GM21619 (cell line): ENCODE data around the gene MPZL2.

Source experiments
- ATAC-seq: cut with Tn5 transposase; IDR thresholded peaks from one replicate; pipeline ENCODE4 v1.9.1; 2021; ENCODE audit not compliant: unreplicated experiment

MPZL2 gene

DNA sequence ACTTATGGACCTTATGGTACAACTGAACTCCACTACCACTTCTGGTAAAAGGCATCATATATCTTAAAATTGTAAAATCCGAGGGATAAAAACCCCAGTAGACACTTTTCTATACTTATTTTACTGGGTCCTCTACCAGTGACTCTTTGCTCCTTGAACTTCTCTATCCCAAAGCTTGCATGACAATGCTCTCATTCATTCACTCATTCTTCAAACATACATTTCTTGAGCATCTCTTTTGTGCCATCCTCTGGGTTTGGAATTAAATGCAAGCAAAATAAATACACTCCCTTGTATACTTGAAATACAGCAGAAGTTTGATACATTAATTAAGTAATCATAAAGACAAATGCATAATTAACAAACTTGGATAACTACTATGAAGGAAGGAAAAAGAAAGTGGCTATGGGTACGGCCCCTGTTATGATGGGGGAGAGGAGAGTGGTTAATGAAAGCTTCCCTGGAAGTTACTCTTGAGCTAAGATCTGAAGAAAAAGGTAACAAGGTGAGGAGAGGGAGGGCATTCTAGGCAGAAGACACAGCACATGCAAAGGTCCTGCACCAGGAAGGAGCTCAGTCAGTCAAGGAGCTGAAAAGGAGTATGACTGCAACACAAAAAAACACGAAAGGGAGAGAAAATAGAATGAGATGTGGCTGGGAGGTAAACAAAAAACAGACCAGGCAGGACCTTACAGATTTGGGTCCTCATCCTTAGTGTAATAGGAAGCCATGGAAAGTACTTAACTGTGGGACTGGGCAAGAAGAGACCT, 19.9 kb downstream of the MPZL2 start:
- ATAC-seq, result no peak

- ATAC-seq, result no peak
Measured at GRCh38 chr11:118243161-118243560, 20.9 kb downstream of the MPZL2 start.

DNA sequence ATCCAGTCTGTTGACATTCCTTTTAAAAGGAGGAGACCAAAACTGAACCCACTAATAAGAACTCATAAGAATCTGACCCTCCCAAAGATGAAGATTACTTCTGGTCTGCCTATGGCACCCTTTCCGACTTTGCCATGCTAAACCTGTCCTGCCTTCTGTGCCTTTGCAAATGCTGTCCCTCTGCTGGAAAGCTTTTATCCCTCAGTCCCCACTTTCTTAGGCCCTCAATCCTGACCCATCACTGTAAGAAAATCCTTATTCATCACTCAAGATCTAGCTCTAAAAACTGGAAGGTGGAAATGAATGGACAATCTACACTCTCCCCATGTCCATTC, 22.4 kb downstream of the MPZL2 start:
- no peak for ATAC-seq

DNA sequence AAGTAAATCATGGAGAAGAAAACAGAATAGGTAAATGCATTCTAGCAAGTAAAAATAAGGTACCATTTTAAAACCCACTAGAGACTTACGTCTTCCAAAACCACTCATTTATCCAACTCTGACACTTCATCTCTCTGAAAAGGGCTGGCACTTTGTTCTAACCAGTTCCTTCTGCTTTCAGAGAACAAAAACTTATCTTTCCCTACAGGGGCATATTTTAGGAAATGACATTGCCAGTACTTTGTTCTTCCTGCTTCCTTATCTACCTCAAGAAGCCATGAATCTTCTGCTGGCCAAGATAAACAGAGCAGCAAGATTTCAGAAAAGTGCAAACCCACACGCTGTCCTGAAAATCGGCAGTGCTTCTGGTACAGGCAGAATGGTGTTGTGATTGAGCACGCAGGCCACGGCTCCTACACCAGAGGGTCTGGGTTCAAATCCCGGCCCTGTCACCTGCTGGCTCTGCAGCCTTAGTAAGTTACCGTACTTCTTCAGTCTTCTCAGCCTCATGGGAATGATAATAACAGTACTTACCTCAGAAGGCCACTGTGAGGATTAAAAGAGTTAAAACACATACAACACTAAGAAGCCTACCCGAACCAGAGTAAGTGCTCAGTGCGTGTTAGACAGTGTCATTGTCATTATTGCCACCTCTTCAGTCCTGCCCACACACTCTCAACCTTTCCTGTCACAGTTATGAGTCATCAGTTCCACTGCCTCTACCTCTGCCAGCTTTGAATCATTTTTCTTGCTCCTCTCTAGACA, 22.9 kb downstream of the MPZL2 start:
- peak; percentile 72 for ATAC-seq

DNA sequence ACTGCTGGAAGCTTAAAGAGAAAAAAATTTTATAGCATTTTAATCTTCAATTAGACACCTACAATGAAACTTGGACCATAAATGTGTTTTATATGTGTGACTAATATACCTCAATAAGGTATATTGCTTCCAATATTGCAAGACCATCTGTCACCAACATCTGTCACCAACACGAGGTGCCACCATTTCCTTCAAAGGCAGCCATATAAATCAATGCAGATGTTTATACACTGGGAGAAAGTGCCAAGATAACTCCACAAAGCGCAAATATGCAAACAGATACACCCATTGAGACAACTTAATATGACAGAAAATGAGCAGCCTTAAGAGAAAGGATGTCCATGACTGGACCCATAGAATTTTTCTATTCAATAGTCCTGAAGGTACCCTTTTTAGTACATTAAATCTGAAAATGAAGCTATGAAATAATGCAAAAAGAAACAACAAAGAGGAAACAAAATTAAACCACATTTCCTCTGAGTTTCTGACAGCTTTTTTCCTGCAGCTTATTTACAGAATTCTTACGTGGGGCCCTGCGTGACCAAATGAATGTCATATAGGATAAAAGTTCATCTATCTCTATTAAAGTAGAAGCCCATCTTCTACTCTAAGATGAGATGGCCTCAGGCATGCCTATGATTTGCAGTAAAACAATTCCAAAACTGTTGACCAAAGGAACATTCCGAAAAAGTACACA, 24.4 kb downstream of the MPZL2 start:
- ATAC-seq, result no peak

DNA sequence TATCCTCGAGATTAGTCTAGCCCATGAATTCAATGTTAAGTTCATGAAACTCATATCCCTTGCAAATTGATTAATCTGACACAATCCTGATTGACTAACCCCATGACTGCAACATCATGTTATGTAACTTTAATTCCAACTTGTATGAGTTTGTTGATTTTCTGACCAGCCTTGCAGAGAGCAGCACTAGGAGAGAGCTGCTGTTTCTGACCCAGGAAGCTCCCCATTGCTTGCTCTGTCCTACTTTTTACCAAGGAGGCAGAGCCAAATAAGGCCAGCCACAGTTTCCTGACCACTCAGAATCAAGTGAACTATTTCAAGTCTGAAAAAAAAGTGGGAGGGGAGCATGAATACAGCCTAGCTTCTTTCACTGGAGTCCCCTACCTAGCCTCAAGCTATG, 25.2 kb downstream of the MPZL2 start:
- ATAC-seq, result no peak

DNA sequence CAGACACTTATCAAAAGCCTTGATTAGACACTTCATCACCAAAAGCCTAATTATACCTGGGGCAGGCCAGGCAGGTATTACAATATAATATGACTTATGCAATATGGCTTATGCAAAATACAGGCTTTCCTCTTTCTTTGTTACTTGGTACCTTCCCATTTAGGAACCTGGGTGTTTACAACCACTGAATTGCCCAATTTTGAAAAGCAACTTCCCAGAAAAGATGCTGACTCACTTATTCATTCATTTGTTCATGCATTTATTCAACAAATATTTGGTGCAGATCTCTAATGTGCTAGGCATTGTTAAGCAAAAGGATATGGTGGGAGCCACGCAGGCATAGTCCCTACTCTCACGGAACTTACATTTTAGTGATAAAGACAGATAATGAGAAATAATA, 25.7 kb downstream of the MPZL2 start:
- no peak for ATAC-seq

- ATAC-seq, result no peak
Measured at GRCh38 chr11:118236170-118236569, 27.9 kb downstream of the MPZL2 start.

DNA sequence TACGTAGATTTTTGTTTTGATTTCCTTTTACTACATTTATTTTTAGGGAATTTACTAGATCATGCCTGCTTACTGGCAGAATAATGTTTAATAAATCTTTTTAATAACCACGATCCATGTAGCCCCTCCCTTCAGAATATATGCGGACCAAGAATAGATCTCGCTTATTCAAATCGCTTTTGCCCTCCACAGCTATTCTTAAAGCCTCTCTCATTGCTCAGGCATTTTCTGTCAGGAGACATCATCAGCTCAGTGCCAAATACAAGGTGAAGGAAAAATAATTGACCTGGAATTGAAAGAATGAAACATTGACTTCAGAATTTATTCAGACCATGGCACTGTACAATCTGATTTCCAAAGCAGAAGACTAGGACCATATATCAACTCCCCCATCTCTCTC, 29.3 kb downstream of the MPZL2 start:
- no peak for ATAC-seq

- no peak for ATAC-seq
Measured at GRCh38 chr11:118233850-118234249, 30.2 kb downstream of the MPZL2 start.

DNA sequence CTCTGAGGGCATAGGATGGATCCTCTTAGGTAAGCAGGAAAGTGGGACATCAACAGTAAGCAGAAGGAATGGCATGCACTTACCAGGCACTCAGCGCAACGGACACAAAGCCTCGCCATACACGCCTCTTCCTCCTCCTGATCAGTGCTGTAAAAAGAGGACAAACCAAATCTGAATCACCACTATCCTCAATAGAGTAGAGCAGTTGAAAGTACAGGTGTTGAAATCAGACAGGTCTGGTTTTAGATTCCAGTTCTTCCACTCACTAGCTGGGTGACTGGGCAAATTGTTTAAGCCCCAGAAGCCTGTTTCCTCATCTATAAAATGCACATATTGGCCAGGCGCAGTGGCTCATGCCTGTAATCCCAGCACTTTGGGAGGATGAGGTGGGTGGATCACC, 30.7 kb downstream of the MPZL2 start:
- ATAC-seq, result no peak

DNA sequence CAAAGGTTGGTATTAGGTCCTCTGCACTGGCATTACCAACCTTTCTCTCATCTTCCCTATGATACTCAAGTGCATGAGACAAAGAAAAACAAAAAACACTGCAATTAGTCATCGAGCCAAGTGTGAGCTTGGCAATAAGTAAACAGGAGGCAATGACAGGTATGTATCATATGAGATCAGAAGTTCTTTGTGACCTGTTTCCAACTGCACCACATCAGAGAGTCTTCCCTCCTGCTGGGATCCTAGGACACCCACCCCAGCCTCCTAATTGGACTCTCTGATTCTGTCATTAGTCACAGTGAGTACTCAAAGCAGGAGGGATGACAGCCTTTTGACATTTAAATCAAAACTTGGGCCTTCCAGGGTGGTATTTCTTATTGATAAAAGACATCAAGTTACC, 31.4 kb downstream of the MPZL2 start:
- ATAC-seq, result no peak

DNA sequence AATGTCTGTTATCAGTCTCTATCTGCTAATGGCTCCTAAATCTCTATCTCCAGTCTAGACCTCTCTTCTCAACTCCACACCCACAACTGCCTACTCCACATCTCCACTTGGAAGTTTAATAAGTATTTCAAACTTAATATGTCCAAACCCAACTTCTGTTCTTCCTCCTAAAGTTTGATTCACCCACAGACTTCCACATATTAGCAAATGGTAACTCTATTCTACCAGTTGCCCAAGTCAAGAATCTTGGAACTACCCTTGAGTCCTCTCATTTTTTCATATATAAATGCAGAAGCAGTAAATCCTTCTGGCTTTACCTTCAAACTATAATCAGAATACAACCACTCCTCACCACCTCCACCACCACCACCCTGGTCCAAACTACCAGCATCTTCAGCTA, 32.6 kb downstream of the MPZL2 start:
- no peak for ATAC-seq

- no peak for ATAC-seq
Measured at GRCh38 chr11:118230088-118230487, 34.0 kb downstream of the MPZL2 start.

DNA sequence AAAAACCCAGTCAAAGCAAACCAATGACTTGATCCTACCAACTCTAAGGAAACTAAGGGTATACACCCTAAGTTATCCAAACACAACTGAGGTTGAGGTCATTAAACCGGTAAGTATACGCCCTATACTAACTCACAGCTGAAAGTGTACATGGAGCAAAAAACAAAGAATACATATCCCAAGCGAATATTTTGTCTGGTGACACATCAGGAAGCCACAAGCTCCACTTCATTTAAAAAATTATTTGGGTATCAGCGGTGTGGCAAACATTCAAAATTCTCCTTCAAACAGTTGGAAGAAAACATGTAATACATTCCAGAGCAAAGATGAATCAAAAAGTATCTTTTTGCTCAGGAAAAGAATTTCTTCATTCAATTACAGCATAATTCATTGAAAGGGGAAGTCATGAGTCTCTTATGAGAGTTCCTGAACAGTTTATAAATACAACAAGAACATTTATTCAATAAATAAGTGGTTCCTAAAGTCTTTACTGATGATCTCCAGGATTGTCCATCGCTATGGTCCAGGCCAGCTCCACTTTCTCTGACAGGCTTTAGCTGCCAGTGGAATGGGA, 34.7 kb downstream of the MPZL2 start:
- no peak for ATAC-seq

- peak; percentile 51 for ATAC-seq
Measured at GRCh38 chr11:118227865-118228785, 36.0 kb downstream of the MPZL2 start.

DNA sequence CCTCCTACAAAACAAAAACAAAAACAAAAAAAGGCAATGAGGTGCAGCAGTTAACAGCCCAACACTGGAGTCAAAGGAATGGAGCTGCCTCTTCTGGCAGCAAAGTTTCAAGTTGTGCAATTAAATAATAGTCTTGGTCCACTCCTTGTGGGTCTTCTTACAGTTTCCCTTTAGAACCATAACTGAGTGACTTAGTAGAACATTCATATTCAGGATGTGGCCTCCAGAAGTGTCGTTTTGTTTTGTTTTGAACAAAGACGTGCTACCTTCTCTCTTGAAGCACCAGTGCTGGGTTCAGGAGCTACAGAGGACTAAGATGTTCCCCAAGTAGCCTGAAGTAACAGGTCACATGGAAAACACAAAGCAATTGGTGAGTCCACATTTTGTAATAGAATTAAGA, 37.3 kb downstream of the MPZL2 start:
- ATAC-seq, result no peak

DNA sequence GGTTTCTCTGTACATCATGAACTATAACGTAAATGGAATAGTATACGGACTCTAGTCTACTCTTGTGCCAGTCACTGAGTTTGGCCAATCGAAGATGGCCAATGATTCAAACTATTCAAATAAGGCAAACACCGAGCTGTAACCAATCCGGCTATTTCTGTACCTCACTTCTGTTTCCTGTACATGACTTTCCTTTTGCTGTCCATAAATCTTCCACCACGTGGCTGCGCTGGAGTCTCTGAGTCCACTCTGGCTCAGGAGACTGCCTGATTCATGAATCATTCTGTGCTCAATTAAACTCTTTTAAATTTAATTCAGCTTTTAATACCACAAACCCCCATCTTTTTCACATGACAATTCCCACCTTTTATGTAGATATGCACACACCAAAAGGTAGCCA, 37.8 kb downstream of the MPZL2 start:
- no peak for ATAC-seq

DNA sequence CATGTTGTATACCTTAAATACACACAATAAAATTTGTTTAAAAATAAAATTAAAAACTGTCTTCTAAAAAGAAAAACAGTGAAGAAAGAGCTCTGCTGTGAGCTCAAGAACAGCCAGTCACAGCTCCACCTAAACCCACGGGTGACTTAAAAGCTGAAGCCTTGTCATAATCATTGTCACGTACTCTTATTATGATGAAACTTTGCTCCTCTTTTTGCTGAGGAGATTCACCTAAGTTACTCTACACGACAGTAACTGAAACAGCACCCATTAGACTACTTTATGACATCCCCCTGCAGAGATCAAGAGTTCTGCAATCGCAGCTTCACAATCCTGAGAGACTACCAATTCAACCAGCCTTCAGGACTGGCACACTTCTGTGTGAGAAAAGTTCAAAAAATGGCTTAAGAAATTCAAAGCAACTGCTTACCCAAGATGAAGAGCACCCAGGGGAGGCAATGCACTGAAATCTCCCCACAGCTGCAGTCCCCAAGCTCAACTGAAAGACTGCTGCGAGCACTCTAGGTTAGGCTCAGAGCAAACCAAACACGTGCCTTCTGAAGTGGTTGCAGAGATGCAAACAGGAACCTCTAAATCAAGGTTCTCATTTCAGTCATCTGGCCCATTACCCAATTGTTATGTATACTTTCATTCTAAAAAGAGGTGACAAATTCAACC, 39.4 kb downstream of the MPZL2 start, which contains the start of gene JAML:
Gene JAML, minus strand, starts transcription at position 501 of the 678 bp plus-strand sequence. CDS start 10,145 bp downstream, outside the sequence.
- peak; percentile 52 for ATAC-seq

GRCh38 chr11:118223992-118224391, 40.1 kb downstream of the MPZL2 start:
- no peak for ATAC-seq
